Measurements from ENCODE around the gene GCC2.
A peak's percentile ranks its signal among the peaks of the same experiment; 100 is the strongest.

The GCC2 gene, protein sequence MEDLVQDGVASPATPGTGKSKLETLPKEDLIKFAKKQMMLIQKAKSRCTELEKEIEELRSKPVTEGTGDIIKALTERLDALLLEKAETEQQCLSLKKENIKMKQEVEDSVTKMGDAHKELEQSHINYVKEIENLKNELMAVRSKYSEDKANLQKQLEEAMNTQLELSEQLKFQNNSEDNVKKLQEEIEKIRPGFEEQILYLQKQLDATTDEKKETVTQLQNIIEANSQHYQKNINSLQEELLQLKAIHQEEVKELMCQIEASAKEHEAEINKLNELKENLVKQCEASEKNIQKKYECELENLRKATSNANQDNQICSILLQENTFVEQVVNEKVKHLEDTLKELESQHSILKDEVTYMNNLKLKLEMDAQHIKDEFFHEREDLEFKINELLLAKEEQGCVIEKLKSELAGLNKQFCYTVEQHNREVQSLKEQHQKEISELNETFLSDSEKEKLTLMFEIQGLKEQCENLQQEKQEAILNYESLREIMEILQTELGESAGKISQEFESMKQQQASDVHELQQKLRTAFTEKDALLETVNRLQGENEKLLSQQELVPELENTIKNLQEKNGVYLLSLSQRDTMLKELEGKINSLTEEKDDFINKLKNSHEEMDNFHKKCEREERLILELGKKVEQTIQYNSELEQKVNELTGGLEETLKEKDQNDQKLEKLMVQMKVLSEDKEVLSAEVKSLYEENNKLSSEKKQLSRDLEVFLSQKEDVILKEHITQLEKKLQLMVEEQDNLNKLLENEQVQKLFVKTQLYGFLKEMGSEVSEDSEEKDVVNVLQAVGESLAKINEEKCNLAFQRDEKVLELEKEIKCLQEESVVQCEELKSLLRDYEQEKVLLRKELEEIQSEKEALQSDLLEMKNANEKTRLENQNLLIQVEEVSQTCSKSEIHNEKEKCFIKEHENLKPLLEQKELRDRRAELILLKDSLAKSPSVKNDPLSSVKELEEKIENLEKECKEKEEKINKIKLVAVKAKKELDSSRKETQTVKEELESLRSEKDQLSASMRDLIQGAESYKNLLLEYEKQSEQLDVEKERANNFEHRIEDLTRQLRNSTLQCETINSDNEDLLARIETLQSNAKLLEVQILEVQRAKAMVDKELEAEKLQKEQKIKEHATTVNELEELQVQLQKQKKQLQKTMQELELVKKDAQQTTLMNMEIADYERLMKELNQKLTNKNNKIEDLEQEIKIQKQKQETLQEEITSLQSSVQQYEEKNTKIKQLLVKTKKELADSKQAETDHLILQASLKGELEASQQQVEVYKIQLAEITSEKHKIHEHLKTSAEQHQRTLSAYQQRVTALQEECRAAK (N-terminal part only)

DNA sequence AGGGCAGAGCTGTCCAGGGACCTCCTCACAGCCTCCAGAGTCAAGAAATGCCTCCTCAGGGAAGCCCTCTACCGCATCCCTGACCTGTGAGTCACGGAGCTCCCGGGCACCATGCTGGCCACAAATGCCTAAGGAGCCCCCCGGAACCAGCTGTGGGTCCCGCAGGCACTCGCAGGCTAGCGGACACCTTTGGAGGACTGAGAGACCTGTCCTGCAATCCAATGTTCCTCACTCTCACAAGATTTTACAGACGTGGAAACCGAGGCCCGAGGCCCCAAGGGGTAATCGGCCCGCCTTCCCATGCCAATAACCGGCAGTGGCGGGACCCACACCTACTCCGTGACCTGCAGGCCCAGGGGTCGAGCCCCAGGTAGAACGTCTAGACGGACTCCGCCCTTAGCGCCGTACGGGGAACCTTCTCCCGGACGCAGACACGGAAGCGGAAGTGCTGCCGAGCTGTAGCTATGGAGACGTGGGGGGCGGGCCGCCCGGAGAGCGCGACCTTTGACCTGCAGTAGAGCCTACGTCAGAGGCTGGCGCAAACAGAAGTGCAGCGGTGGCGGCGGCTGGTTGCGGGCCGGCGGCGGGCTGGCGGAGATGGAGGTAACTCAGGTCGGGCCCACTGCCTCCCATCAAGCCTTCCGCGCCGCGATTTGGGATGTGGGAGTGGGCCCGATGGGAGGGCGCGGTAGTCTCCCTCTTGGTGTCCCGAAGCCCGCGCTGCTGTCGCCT lies at the start of gene GCC2:
Gene GCC2, plus strand, starts transcription at position 529 of the 732 bp plus-strand sequence. Its CDS starts 69 bp downstream, at position 598.
- TF ChIP-seq, protein P1, sequence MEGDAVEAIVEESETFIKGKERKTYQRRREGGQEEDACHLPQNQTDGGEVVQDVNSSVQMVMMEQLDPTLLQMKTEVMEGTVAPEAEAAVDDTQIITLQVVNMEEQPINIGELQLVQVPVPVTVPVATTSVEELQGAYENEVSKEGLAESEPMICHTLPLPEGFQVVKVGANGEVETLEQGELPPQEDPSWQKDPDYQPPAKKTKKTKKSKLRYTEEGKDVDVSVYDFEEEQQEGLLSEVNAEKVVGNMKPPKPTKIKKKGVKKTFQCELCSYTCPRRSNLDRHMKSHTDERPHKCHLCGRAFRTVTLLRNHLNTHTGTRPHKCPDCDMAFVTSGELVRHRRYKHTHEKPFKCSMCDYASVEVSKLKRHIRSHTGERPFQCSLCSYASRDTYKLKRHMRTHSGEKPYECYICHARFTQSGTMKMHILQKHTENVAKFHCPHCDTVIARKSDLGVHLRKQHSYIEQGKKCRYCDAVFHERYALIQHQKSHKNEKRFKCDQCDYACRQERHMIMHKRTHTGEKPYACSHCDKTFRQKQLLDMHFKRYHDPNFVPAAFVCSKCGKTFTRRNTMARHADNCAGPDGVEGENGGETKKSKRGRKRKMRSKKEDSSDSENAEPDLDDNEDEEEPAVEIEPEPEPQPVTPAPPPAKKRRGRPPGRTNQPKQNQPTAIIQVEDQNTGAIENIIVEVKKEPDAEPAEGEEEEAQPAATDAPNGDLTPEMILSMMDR (IDR thresholded peaks at IDR 0.05): no peak
- peak; percentile 96 for DNase-seq (ENCODE audit: low spot score)
- peak within 1 kb of the TSS; percentile 76 for H3K4me3 ChIP-seq
- H3K27ac ChIP-seq: peak within 1 kb of the TSS; percentile 88 to 89

DNA sequence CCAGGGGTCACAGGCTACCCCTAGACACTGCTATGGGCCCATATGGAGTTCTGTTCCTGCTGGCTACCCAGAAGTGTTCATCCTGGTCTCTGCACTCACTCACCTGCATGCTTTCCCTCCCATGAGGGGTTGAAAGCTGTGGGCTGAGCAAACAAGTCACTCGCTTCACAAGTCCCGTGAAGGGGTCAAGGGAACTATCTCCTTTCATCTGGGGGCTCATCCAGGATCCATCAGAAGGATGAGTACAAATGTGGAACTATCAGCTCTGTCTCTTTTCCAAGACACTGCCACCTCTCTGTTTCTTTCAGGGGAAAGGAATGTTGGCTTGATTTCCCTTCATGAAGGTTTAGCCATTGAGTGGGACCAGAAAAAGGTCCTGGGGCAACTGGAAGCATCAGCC lies 49.5 kb upstream of the GCC2 start:
- DNase-seq (ENCODE audit: low spot score): no peak
- H3K27ac ChIP-seq: no peak overlapping the region
- H3K4me3 ChIP-seq: no peak overlapping the region
- TF ChIP-seq, protein P1 (IDR thresholded peaks at IDR 0.05): no peak

DNA sequence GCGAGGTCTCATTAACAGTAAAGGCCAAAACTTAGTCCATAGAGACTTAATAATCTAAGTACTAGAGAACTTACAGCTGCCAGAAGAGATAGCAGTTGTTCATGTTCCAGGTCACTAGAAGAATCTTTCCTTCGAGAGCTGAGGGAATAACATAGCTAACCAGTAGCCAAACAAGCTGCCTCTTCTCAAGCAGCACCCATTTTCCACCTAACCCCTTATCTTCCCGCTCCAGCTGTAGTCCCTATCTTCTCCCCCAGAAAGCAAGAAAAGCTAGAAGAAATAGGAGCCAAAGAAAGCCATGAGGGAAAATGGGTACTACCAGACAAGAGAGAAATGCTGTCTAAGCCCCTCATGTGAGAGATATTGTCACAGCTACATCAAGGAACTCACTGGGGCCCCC lies 47.2 kb upstream of the GCC2 start:
- no peak for DNase-seq (ENCODE audit: low spot score)
- H3K27ac ChIP-seq: no peak overlapping the region
- no peak overlapping the region for H3K4me3 ChIP-seq
- TF ChIP-seq, protein P1 (IDR thresholded peaks at IDR 0.05): no peak

DNA sequence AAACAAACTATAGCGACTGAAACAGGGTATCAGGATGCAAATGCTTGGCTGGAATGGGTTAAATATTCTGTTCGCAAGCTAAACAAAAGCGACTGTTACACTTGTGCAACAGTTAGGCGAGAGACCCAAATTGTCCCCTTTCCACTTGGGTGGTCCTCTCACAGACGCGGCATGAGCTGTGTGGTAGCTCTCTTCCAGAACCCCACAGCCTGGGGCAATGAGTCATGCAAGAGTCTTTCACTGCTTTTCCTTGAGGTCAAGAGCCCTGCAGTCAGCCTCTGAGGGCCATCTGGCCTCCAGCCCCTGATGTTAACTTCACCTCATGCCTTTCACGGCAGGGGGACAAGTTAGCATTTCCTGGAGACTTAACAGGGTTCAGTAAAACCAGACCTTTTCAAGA lies 45.5 kb upstream of the GCC2 start:
- no peak for DNase-seq (ENCODE audit: low spot score)
- TF ChIP-seq, protein P1 (IDR thresholded peaks at IDR 0.05): no peak
- H3K4me3 ChIP-seq: no peak overlapping the region
- no peak overlapping the region for H3K27ac ChIP-seq

DNA sequence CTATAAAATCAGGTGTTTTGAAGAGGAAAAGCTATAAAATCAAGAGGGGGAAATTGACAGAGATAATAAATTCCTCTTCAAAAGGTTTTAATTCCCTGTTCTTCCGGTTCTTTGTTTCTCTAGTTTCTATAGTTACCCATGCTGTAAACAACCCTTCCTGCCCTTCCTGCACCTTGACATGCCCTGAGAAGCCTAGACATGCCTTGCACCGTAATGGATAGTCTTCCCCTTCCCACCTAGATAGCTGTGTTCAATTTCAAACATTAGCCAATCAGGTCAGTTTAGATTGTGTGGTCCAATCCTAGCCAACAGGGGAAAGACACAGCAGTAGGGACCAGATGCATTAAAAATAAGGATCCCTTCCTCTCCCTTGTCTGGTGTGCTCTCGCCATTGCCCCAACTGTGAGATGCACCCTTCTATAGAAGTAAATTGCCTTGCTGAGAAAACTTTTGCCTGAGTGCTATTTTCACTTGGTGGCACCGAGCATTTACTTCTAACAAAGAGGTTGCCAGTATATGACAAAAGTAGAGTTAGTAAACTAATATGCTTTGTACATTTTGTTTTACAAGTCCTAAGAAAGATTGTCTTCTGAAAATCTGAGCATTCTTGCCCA lies 44.1 kb upstream of the GCC2 start:
- TF ChIP-seq, protein P1 (IDR thresholded peaks at IDR 0.05): no peak
- DNase-seq (ENCODE audit: low spot score): no peak
- Histone ChIP-seq H3K4me3 (no peak overlapping the region), H3K27ac (no peak overlapping the region)

All from coronary artery (tissue), 2 donors.